IMR-90 (cell line): ENCODE data around the gene ARL6IP6. TPM values are rescaled to one million over a fixed set of nuclear protein-coding genes. Genes with fewer than 3 reads are reported as not detected.

Experiments used
- ATAC-seq: fragments of 200-7000 bp; cut with Tn5 transposase; 2 replicates; pipeline ENCODE4 v1.9.1; 2020; ENCODE audit warnings: low read depth, mild to moderate bottlenecking, moderate library complexity
- BruUV-seq: library from RNA; stranded (reverse); fragments of 400-500 nt; replicated peaks from 2 replicates; lab custom pipeline; 2021; lab: Mats Ljungman, UMichigan
- CTCF ChIA-PET: fragments of 300-600 bp; formaldehyde crosslinking; extraction: SDS; loops from one replicate; lab custom pipeline; 2021; ENCODE audit warnings: antibody characterized with exemption; lab: Yijun Ruan, JAX
- POLR2A ChIA-PET: fragments of 300-600 bp; sonication (Branson Sonifier 250); formaldehyde crosslinking; loops from one replicate; lab custom pipeline; 2022; ENCODE audit warnings: antibody characterized with exemption; ENCODE audit not compliant: unreplicated experiment; lab: Charles Lee
- DNase-seq: peaks from one replicate; pipeline ENCODE4 v3.0.0; 2013
- H2AFZ ChIP-seq: replicated peaks from 2 replicates; pipeline ENCODE3; 2013; ENCODE audit warnings: low read length, mild to moderate bottlenecking; ENCODE audit not compliant: poor library complexity
- H2AK5ac ChIP-seq: 2 replicates; pipeline ENCODE4 v1.6.1; 2013; ENCODE audit warnings: low read depth, low read length, inconsistent platforms
- H2AK9ac ChIP-seq: replicated peaks from 2 replicates; pipeline ENCODE3; 2013; ENCODE audit warnings: mild to moderate bottlenecking, low read depth, low read length, moderate library complexity; ENCODE audit not compliant: poor library complexity
- H2BK120ac ChIP-seq: 2 replicates; pipeline ENCODE4 v1.6.1; 2013; ENCODE audit warnings: low read depth, low read length, inconsistent platforms
- H2BK15ac ChIP-seq: 3 replicates; pipeline ENCODE4 v1.6.1; 2013; ENCODE audit warnings: low read depth, low read length, inconsistent platforms
- H2BK20ac ChIP-seq: 2 replicates; pipeline ENCODE4 v1.6.1; 2013; ENCODE audit warnings: low read depth, mild to moderate bottlenecking, inconsistent platforms, low read length, moderate library complexity
- H2BK5ac ChIP-seq: 2 replicates; pipeline ENCODE4 v1.6.1; 2013; ENCODE audit warnings: mild to moderate bottlenecking, low read depth, low read length, inconsistent platforms; ENCODE audit not compliant: poor library complexity, severe bottlenecking
- H3K14ac ChIP-seq: replicated peaks from 2 replicates; pipeline ENCODE4 v1.6.1; 2013; ENCODE audit warnings: low read depth, low read length, inconsistent platforms
- H3K18ac ChIP-seq: 2 replicates; pipeline ENCODE4 v1.6.1; 2013; ENCODE audit warnings: low read depth, low read length, control low read depth
- H3K23ac ChIP-seq: 2 replicates; pipeline ENCODE4 v1.6.1; 2013; ENCODE audit warnings: low read depth, low read length, inconsistent platforms
- H3K27ac ChIP-seq: 2 replicates; pipeline ENCODE4 v1.5.1; 2013; ENCODE audit warnings: mild to moderate bottlenecking, control low read depth, low read length; ENCODE audit not compliant: insufficient read depth
- H3K27me3 ChIP-seq: 2 replicates; pipeline ENCODE4 v1.6.1; 2013; ENCODE audit warnings: low read length; ENCODE audit not compliant: control insufficient read depth, insufficient read depth
- H3K36me3 ChIP-seq: 2 replicates; pipeline ENCODE4 v1.6.1; 2013; ENCODE audit warnings: low read length, mixed read lengths; ENCODE audit not compliant: control insufficient read depth, insufficient read depth
- H3K4ac ChIP-seq: 2 replicates; pipeline ENCODE4 v1.6.1; 2013; ENCODE audit warnings: low read depth, low read length, inconsistent platforms
- H3K4me1 ChIP-seq: 2 replicates; pipeline ENCODE4 v1.6.1; 2013; ENCODE audit warnings: low read length, mixed read lengths; ENCODE audit not compliant: control insufficient read depth, insufficient read depth
- H3K4me2 ChIP-seq: 2 replicates; pipeline ENCODE4 v1.6.1; 2013; ENCODE audit warnings: low read depth, mild to moderate bottlenecking, control low read depth, low read length, moderate library complexity
- H3K4me3 ChIP-seq: 2 replicates; pipeline ENCODE4 v1.5.1; 2013; ENCODE audit warnings: low read depth, mild to moderate bottlenecking, control low read depth, low read length, moderate library complexity; ENCODE audit not compliant: insufficient read depth
- H3K56ac ChIP-seq: 2 replicates; pipeline ENCODE4 v1.6.1; 2013; ENCODE audit warnings: low read length, inconsistent platforms; ENCODE audit not compliant: insufficient read depth; ENCODE audit errors: extremely low read depth
- H3K79me1 ChIP-seq, 2 experiments: 2 replicates each; pipeline ENCODE4 v1.6.1; 2013; ENCODE audit warnings: low read length in 2 of 2, inconsistent platforms in 1 of 2, low read depth in 1 of 2
- H3K9ac ChIP-seq: 2 replicates; pipeline ENCODE4 v1.6.1; 2013; ENCODE audit warnings: low read depth, low read length, control low read depth
- H3K9me1 ChIP-seq: 2 replicates; pipeline ENCODE4 v1.6.1; 2013; ENCODE audit warnings: low read length, inconsistent platforms; ENCODE audit not compliant: insufficient read depth
- H3K9me3 ChIP-seq: 2 replicates; pipeline ENCODE4 v1.6.1; 2013; ENCODE audit warnings: low read length; ENCODE audit not compliant: control insufficient read depth, insufficient read depth
- H4K20me1 ChIP-seq: 2 replicates; pipeline ENCODE4 v1.6.1; 2013; ENCODE audit warnings: low read length, inconsistent platforms; ENCODE audit not compliant: insufficient read depth
- H4K5ac ChIP-seq: 2 replicates; pipeline ENCODE4 v1.6.1; 2013; ENCODE audit warnings: mild to moderate bottlenecking, low read depth, low read length, control low read depth
- H4K8ac ChIP-seq, 2 experiments: 2 replicates each; pipeline ENCODE4 v1.6.1; 2013; ENCODE audit warnings: low read depth in 2 of 2, low read length in 2 of 2, control low read depth in 1 of 2, inconsistent platforms in 1 of 2
- H4K91ac ChIP-seq: 2 replicates; pipeline ENCODE4 v1.6.1; 2013; ENCODE audit warnings: low read depth, low read length, inconsistent platforms; ENCODE audit not compliant: insufficient read depth
- CEBPB ChIP-seq: IDR thresholded peaks from 2 replicates; pipeline ENCODE4 v1.6.1; 2012; ENCODE audit warnings: low read depth, low read length, improper control_type of control experiment
- MAFK ChIP-seq: IDR thresholded peaks from 2 replicates; pipeline ENCODE4 v1.6.1; 2012; ENCODE audit warnings: low read depth, low read length, improper control_type of control experiment
- WGBS, 2 experiments: methylation state at CpG; one replicate each; pipeline versions ENCODE4 v1.1.5 to v1.1.7; 2013; ENCODE audit warnings: missing lambda C conversion rate in 2 of 2; ENCODE audit not compliant: insufficient read length in 1 of 2; ENCODE audit errors: extremely low coverage in 2 of 2; 5-methylcytosine and 5-hydroxymethylcytosine counted together
- dilution Hi-C: fragments of 300-500 bp; cut with HindIII; formaldehyde crosslinking; loops from one replicate; pipeline ENCODE4 v1.14.3; 2018; ENCODE audit warnings: low sequenced_read_pairs; ENCODE audit not compliant: unreplicated experiment
- in situ Hi-C: fragments of 300-500 bp; cut with MboI; formaldehyde crosslinking; loops from 3 replicates; pipeline ENCODE4 v1.14.3; 2019; ENCODE audit warnings: low sequenced_read_pairs, inconsistent platforms, mixed read lengths
- intact Hi-C: fragments of 100-400 bp; cut with micrococcal nuclease; formaldehyde crosslinking; loops from 2 replicates; pipeline ENCODE4 v1.10.0; 2022
- polyA plus RNA-seq, 3 experiments: library from polyadenylated mRNA; depleted of rRNA; stranded (reverse); fragments of >200 nt; gene quantifications; 2 replicates each; pipeline ENCODE4 v1.2.3, GENCODE V29; 2012; ENCODE audit warnings: low replicate concordance in 1 of 3
- total RNA-seq: library from RNA; depleted of rRNA; stranded (reverse); fragments of >200 nt; gene quantifications from 2 replicates; pipeline ENCODE4 v1.2.3, GENCODE V29; 2012

The ARL6IP6 gene
- total and polyA plus RNA-seq, 2 of the 4 experiments (the other 2 are of a cell fraction), result 4.1 to 14.7 TPM

GRCh38 chr2:152723918-152724317 lies 5.5 kb downstream of the ARL6IP6 start:
- Histone ChIP-seq H3K36me3 (no peaks in the 10 kb centered on the region), H3K4me1 (0 out of 2 replicates have a peak, but pooled peaks cover 2% of the 10 kb centered on the region), H4K20me1 (no peaks in the 10 kb centered on the region), H2AK9ac (no peak overlapping the region), H4K8ac (no peak overlapping the region), H3K14ac (no peak overlapping the region), H2BK20ac (no peak overlapping the region), H3K4me2 (no peak overlapping the region), H3K18ac (no peak overlapping the region), H3K27ac (no peak overlapping the region), H2BK120ac (no peak overlapping the region), H3K4me3 (no peak overlapping the region), H3K23ac (no peak overlapping the region), H2BK15ac (no peak overlapping the region), H2BK5ac (no peak overlapping the region), H2AFZ (no peak overlapping the region), H3K9me3 (no peaks in the 10 kb centered on the region), H3K79me1 (peaks cover 22 to 33% of the 10 kb centered on the region in 2 experiments), H4K91ac (no peak overlapping the region), H3K4ac (no peak overlapping the region), H3K9ac (no peak overlapping the region), H4K5ac (no peak overlapping the region), H3K9me1 (no peaks in the 10 kb centered on the region), H3K56ac (no peak overlapping the region), H2AK5ac (no peak overlapping the region), H3K27me3 (no peaks in the 10 kb centered on the region)
- intact Hi-C loops, result no loop called here
- TF ChIP-seq MAFK, result peak; percentile 62
- TF ChIP-seq CEBPB, result no peak
- in situ Hi-C loops, result no loop called here
- dilution Hi-C loops, result no loop called here
- ChIA-PET POLR2A (no interaction called here), CTCF (no interaction called here)
- no TSS peak for BruUV-seq
- ATAC-seq (no peak), DNase-seq (no peak)
- no CpG with 5 or more reads among the region's 1 CpG for WGBS, 2 experiments
